Endodermal cell (in vitro differentiated cells): Measurements from ENCODE around the gene RESP18. TPM values are rescaled to one million over a fixed set of nuclear protein-coding genes. Genes with fewer than 3 reads are reported as not detected.

ENCODE experiments used
- DNase-seq: peaks from one replicate; pipeline ENCODE4 v3.0.0-alpha.2; 2017
- H3K27ac ChIP-seq: 2 replicates; pipeline ENCODE4 v1.5.1; 2013; ENCODE audit warnings: mild to moderate bottlenecking, low read depth, low read length, moderate library complexity
- H3K27me3 ChIP-seq: 2 replicates; pipeline ENCODE4 v1.6.1; 2013; ENCODE audit warnings: mild to moderate bottlenecking, low read length, moderate library complexity; ENCODE audit not compliant: insufficient read depth, control insufficient read depth, poor library complexity, severe bottlenecking
- H3K36me3 ChIP-seq: 2 replicates; pipeline ENCODE4 v1.7.0; 2013; ENCODE audit warnings: mild to moderate bottlenecking, low read length, moderate library complexity; ENCODE audit not compliant: control insufficient read depth, insufficient read depth
- H3K4me1 ChIP-seq: one replicate; pipeline ENCODE4 v1.7.0; 2013; ENCODE audit warnings: low read length; ENCODE audit not compliant: control insufficient read depth, insufficient read depth
- H3K4me3 ChIP-seq: 2 replicates; pipeline ENCODE4 v1.5.1; 2013; ENCODE audit warnings: mild to moderate bottlenecking, low read length, moderate library complexity
- H3K9ac ChIP-seq: 2 replicates; pipeline ENCODE4 v1.6.1; 2013; ENCODE audit warnings: mild to moderate bottlenecking, low read length, moderate library complexity; ENCODE audit not compliant: poor library complexity, severe bottlenecking; ENCODE audit errors: extremely low read depth
- H3K9me3 ChIP-seq: 2 replicates; pipeline ENCODE4 v1.6.1; 2013; ENCODE audit warnings: mild to moderate bottlenecking, low read length, moderate library complexity; ENCODE audit not compliant: control insufficient read depth
- H3K27ac Mint-ChIP-seq: 2 replicates; pipeline ENCODE4 v1.8.0; 2020; ENCODE audit warnings: mixed read lengths
- H3K27me3 Mint-ChIP-seq: 2 replicates; pipeline ENCODE4 v1.8.0; 2021; ENCODE audit warnings: mild to moderate bottlenecking, mixed read lengths; ENCODE audit not compliant: insufficient read depth
- H3K36me3 Mint-ChIP-seq: 2 replicates; pipeline ENCODE4 v1.8.0; 2020; ENCODE audit warnings: low read depth, mixed read lengths
- H3K4me1 Mint-ChIP-seq: 2 replicates; pipeline ENCODE4 v1.8.0; 2020; ENCODE audit warnings: mixed read lengths
- H3K4me3 Mint-ChIP-seq: 2 replicates; pipeline ENCODE4 v1.8.0; 2020; ENCODE audit warnings: mild to moderate bottlenecking, moderate library complexity, mixed read lengths
- H3K9me3 Mint-ChIP-seq: 2 replicates; pipeline ENCODE4 v1.8.0; 2020; ENCODE audit warnings: mild to moderate bottlenecking, mixed read lengths
- WGBS, 2 experiments: methylation state at CpG; one replicate each; pipeline versions ENCODE4 v1.1.5 to v1.1.7; 2013; ENCODE audit warnings: missing lambda C conversion rate in 2 of 2, mixed read lengths in 1 of 2; ENCODE audit not compliant: insufficient coverage in 1 of 2, insufficient read length in 1 of 2; 5-methylcytosine and 5-hydroxymethylcytosine counted together
- long read RNA-seq, 4 experiments: library from polyadenylated mRNA in 2 of 4; library from RNA in 1 of 4; library from capped mRNA in 1 of 4; stranded (forward) in 3 of 4; unstranded in 1 of 4; transcript quantifications; one replicate each; pipeline ENCODE4 v2.0.0, GENCODE V29; 2020 to 2021; ENCODE audit warnings: inconsistent platforms in 1 of 4
- polyA plus RNA-seq, 2 experiments: library from polyadenylated mRNA; stranded (reverse); fragments of 50-300 nt; gene quantifications; one replicate each; pipeline ENCODE4 v1.2.3, GENCODE V29; 2013
- total RNA-seq, 2 donors: library from RNA; stranded (reverse); fragmentation: NEBNext Ultra II Directional in 1 of 2; extraction: Animal tissue kit (Norgen Biotek cat#: 25700) in 1 of 2; gene quantifications; 2 replicates in 1 of 2; 3 replicates in 1 of 2; pipeline ENCODE4 v1.2.1, GENCODE V29; 2021
- TF ChIP-seq, protein P1 (sequence below): fragments of 200-600 bp; sonication (generic); conservative IDR thresholded peaks from 2 replicates; pipeline ENCODE4 v1.5.0; 2021; ENCODE audit warnings: antibody characterized with exemption, mild to moderate bottlenecking

Gene RESP18
- not detected for total RNA-seq
- not detected for polyA plus RNA-seq (2013, experiment 1 of 2)
- not detected for polyA plus RNA-seq (2013, experiment 2 of 2)
- long read RNA-seq, experiment 1, result 0 reads
- long read RNA-seq, experiment 2, result 0 reads
- long read RNA-seq, experiment 3, result 0 reads
- long read RNA-seq, experiment 4, result 0 reads

DNA sequence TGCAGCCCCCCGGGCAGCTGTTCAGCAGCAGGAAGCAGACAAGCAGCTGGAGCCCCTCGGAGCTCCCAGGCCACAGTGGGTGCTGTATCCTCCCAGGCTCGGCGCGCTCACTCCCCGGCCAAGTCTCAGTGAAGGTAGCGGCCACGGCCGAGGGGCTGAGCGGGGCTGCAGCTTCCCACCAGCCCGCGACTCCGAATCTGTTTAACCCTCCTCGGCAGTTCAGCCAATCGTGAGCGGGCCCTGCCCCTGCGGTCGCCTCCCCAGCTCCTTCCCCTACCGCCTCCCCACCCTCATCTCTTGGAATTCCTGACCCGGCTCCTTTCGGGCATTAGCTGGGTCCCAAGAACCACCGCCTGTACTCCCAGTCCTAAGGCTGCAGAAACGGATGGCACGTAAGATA, at the start of gene RESP18:
Gene RESP18, minus strand, starts transcription at position 203 of the 400 bp plus-strand sequence.
- Histone ChIP-seq H3K36me3 (no peaks in the 10 kb centered on the region), H3K9ac (no peak within 1 kb of the TSS), H3K27ac (no peak within 1 kb of the TSS), H3K4me3 (no peak within 1 kb of the TSS), H3K4me1 (no peaks in the 10 kb centered on the region), H3K27me3 (peaks cover 97% of the 10 kb centered on the region), H3K9me3 (no peaks in the 10 kb centered on the region)
- no peak within 1 kb of the TSS for H3K4me3 Mint-ChIP-seq
- no peaks in the 10 kb centered on the region for H3K9me3 Mint-ChIP-seq
- H3K36me3 Mint-ChIP-seq, result no peaks in the 10 kb centered on the region
- DNase-seq, result peak; percentile 71
- H3K27me3 Mint-ChIP-seq, result peaks cover 90% of the 10 kb centered on the region
- WGBS, 2 experiments, result 25 to 41% methylated on average over 17 to 24 of the region's 24 CpGs
- TF ChIP-seq, protein P1, sequence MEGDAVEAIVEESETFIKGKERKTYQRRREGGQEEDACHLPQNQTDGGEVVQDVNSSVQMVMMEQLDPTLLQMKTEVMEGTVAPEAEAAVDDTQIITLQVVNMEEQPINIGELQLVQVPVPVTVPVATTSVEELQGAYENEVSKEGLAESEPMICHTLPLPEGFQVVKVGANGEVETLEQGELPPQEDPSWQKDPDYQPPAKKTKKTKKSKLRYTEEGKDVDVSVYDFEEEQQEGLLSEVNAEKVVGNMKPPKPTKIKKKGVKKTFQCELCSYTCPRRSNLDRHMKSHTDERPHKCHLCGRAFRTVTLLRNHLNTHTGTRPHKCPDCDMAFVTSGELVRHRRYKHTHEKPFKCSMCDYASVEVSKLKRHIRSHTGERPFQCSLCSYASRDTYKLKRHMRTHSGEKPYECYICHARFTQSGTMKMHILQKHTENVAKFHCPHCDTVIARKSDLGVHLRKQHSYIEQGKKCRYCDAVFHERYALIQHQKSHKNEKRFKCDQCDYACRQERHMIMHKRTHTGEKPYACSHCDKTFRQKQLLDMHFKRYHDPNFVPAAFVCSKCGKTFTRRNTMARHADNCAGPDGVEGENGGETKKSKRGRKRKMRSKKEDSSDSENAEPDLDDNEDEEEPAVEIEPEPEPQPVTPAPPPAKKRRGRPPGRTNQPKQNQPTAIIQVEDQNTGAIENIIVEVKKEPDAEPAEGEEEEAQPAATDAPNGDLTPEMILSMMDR, result no peak
- H3K4me1 Mint-ChIP-seq, result no peaks in the 10 kb centered on the region
- no peak within 1 kb of the TSS for H3K27ac Mint-ChIP-seq

- no peaks in the 10 kb centered on the region for H3K4me1 ChIP-seq
- Mint-ChIP-seq H3K9me3 (no peaks in the 10 kb centered on the region), H3K4me1 (no peaks in the 10 kb centered on the region), H3K27me3 (no peaks in the 10 kb centered on the region), H3K27ac (no peak overlapping the region), H3K4me3 (no peak overlapping the region), H3K36me3 (peaks cover 45% of the 10 kb centered on the region)
- H3K4me3 ChIP-seq, result no peak overlapping the region
- WGBS, 2 experiments, result 92 to 100% methylated on average over 2 to 9 of the region's 9 CpGs
- H3K36me3 ChIP-seq, result peaks cover 42% of the 10 kb centered on the region
- DNase-seq, result no peak
- TF ChIP-seq, protein P1, result no peak
- H3K9me3 ChIP-seq, result no peaks in the 10 kb centered on the region
- H3K27me3 ChIP-seq, result no peaks in the 10 kb centered on the region
- no peak overlapping the region for H3K27ac ChIP-seq
- no peak overlapping the region for H3K9ac ChIP-seq
These were observed 48.9 kb upstream of the RESP18 start for GRCh38 chr2:219381448-219381847.

- no peak overlapping the region for H3K4me3 Mint-ChIP-seq
- no peaks in the 10 kb centered on the region for H3K9me3 Mint-ChIP-seq
- no peaks in the 10 kb centered on the region for H3K4me1 ChIP-seq
- H3K27me3 Mint-ChIP-seq, result no peaks in the 10 kb centered on the region
- H3K36me3 Mint-ChIP-seq, result peaks cover 42% of the 10 kb centered on the region
- H3K4me3 ChIP-seq, result no peak overlapping the region
- no peak for DNase-seq
- no peak overlapping the region for H3K27ac Mint-ChIP-seq
- H3K4me1 Mint-ChIP-seq, result no peaks in the 10 kb centered on the region
- no peak overlapping the region for H3K27ac ChIP-seq
- H3K9ac ChIP-seq, result no peak overlapping the region
- no peaks in the 10 kb centered on the region for H3K9me3 ChIP-seq
- TF ChIP-seq, protein P1, result peak; percentile 30
- H3K36me3 ChIP-seq, result peaks cover 39% of the 10 kb centered on the region
- no peaks in the 10 kb centered on the region for H3K27me3 ChIP-seq
These were observed 48.4 kb upstream of the RESP18 start for GRCh38 chr2:219380926-219381325.
